Measurements from ENCODE around the gene PTPN7.

- no peak for TF ChIP-seq CTCF (IDR thresholded peaks at IDR 0.05; ENCODE audit: low read length)
- no peak for TF ChIP-seq EZH2 (IDR thresholded peaks at IDR 0.05; ENCODE audit: borderline replicate concordance, low read length)
Observed at GRCh38 chr1:202133989-202134388, 26.4 kb downstream of the PTPN7 start.
